GM23338 (cell line): ENCODE data around the gene CFAP58. TPM values are rescaled to one million over a fixed set of nuclear protein-coding genes. Genes with fewer than 3 reads are reported as not detected.
A peak's percentile ranks its signal among the peaks of the same experiment; 100 is the strongest.

Source experiments
- ATAC-seq: fragments of 200-7000 bp; cut with Tn5 transposase; 3 replicates; pipeline ENCODE4 v1.9.1; 2020
- DNase-seq: peaks from one replicate; pipeline ENCODE4 v3.0.0-alpha.2; 2015; ENCODE audit warnings: low spot score
- H2AFZ ChIP-seq: fragments of 200-600 bp; sonication (generic); 2 replicates; pipeline ENCODE4 v1.8.0; 2016; ENCODE audit warnings: antibody characterized with exemption, mild to moderate bottlenecking, moderate library complexity
- H3F3A ChIP-seq: fragments of 200-600 bp; sonication (generic); replicated peaks from 2 replicates; pipeline ENCODE4 v1.8.0; 2017; ENCODE audit warnings: antibody characterized with exemption, mixed run types, low read depth
- H3K27ac ChIP-seq: fragments of 200-600 bp; sonication (generic); 2 replicates; pipeline ENCODE4 v1.6.1; 2016; ENCODE audit warnings: low read depth
- H3K27me3 ChIP-seq: fragments of 200-600 bp; sonication (generic); 2 replicates; pipeline ENCODE4 v1.8.0; 2016; ENCODE audit warnings: mild to moderate bottlenecking, mixed run types, moderate library complexity; ENCODE audit not compliant: insufficient read depth
- H3K36me3 ChIP-seq: fragments of 200-600 bp; sonication (generic); 2 replicates; pipeline ENCODE4 v1.8.0; 2016; ENCODE audit warnings: mild to moderate bottlenecking; ENCODE audit not compliant: insufficient read depth
- H3K4me1 ChIP-seq: fragments of 200-600 bp; sonication (generic); 2 replicates; pipeline ENCODE4 v1.8.0; 2016; ENCODE audit warnings: mild to moderate bottlenecking, moderate library complexity; ENCODE audit not compliant: insufficient read depth
- H3K4me2 ChIP-seq: fragments of 200-600 bp; sonication (generic); 2 replicates; pipeline ENCODE4 v1.7.1; 2017; ENCODE audit warnings: mixed run types
- H3K4me3 ChIP-seq: fragments of 200-600 bp; sonication (generic); 2 replicates; pipeline ENCODE4 v1.6.1; 2016; ENCODE audit warnings: mixed run types
- H3K79me2 ChIP-seq: fragments of 200-600 bp; sonication (generic); replicated peaks from 2 replicates; pipeline ENCODE4 v1.8.0; 2017; ENCODE audit warnings: mild to moderate bottlenecking; ENCODE audit not compliant: insufficient read depth
- H3K9me2 ChIP-seq: fragments of 200-600 bp; sonication (generic); 2 replicates; pipeline ENCODE4 v1.8.0; 2017; ENCODE audit not compliant: insufficient read depth
- H4K20me1 ChIP-seq: fragments of 200-600 bp; sonication (generic); replicated peaks from 2 replicates; pipeline ENCODE4 v1.8.0; 2017; ENCODE audit warnings: mild to moderate bottlenecking; ENCODE audit not compliant: insufficient read depth
- H3K27ac Mint-ChIP-seq: 2 replicates; pipeline ENCODE4 v1.8.0; 2020; ENCODE audit warnings: inconsistent platforms, mild to moderate bottlenecking, moderate library complexity, mixed read lengths
- H3K27me3 Mint-ChIP-seq: 3 replicates; pipeline ENCODE4 v1.8.0; 2022; ENCODE audit warnings: low read depth, mild to moderate bottlenecking, moderate library complexity, mixed read lengths, inconsistent platforms; ENCODE audit not compliant: insufficient read depth, poor library complexity
- H3K36me3 Mint-ChIP-seq: 3 replicates; pipeline ENCODE4 v1.8.0; 2021; ENCODE audit warnings: low read depth, mild to moderate bottlenecking, inconsistent platforms, moderate library complexity, mixed read lengths
- H3K4me1 Mint-ChIP-seq: 3 replicates; pipeline ENCODE4 v1.8.0; 2020; ENCODE audit warnings: mild to moderate bottlenecking, inconsistent platforms, mixed read lengths
- H3K4me3 Mint-ChIP-seq: 3 replicates; pipeline ENCODE4 v1.8.0; 2021; ENCODE audit warnings: moderate library complexity, mild to moderate bottlenecking, inconsistent platforms, mixed read lengths
- H3K9me3 Mint-ChIP-seq: 3 replicates; pipeline ENCODE4 v1.8.0; 2020; ENCODE audit warnings: moderate library complexity, mild to moderate bottlenecking, inconsistent platforms, mixed read lengths
- CREB1 ChIP-seq: fragments of 250-450 bp; sonication (Bioruptor Pico); IDR thresholded peaks from 2 replicates; pipeline ENCODE4 v1.5.0; 2020; ENCODE audit warnings: low read depth, mild to moderate bottlenecking, moderate library complexity
- CTCF ChIP-seq, 2 experiments: fragments of 200-600 bp in 1 of 2; sonication (generic) in 1 of 2; conservative IDR thresholded peaks; 2 replicates each; pipeline versions ENCODE4 v1.5.1 to v1.6.1; 2016 to 2017; ENCODE audit warnings: antibody characterized with exemption in 2 of 2, low read depth in 2 of 2, mild to moderate bottlenecking in 2 of 2, moderate library complexity in 1 of 2
- EZH2phosphoT487 ChIP-seq: fragments of 200-600 bp; sonication (generic); IDR thresholded peaks from one replicate; pipeline ENCODE4 v1.8.1; 2018; ENCODE audit warnings: antibody characterized with exemption; ENCODE audit not compliant: unreplicated experiment
- JUNB ChIP-seq: IDR thresholded peaks from one replicate; pipeline ENCODE4 v1.6.1; 2016; ENCODE audit warnings: antibody characterized with exemption; ENCODE audit not compliant: unreplicated experiment
- STAT1 ChIP-seq: IDR thresholded peaks from one replicate; pipeline ENCODE4 v1.6.1; 2016; ENCODE audit warnings: antibody characterized with exemption; ENCODE audit not compliant: unreplicated experiment
- ZNF462 ChIP-seq: fragments of 250-450 bp; sonication (Bioruptor Pico); IDR thresholded peaks from 2 replicates; pipeline ENCODE4 v1.5.0; 2020; ENCODE audit warnings: mild to moderate bottlenecking, moderate library complexity
- polyA plus RNA-seq: library from polyadenylated mRNA; unstranded; fragments of >200 nt; fragmentation: Nextera tagmentation; extraction: Ambion mirVana; gene quantifications from 2 replicates; pipeline ENCODE4 v1.2.1, GENCODE V29; 2016
- total RNA-seq: library from RNA; depleted of rRNA; stranded (reverse); fragments of >200 nt; shearing (Covaris generic); gene quantifications from 2 replicates; pipeline ENCODE4 v1.2.3, GENCODE V29; 2014

CFAP58 gene
- total and polyA plus RNA-seq, 2 experiments from 2014 or later: 0.63 to 0.89 TPM

- TF ChIP-seq JUNB (no peak), ZNF462 (CRISPR knock-in tag) (no peak), EZH2phosphoT487 (no peak), CREB1 (CRISPR knock-in tag) (no peak)
These were observed 42.4 kb upstream of the CFAP58 start (continued) for GRCh38 chr10:104311184-104311720.

GRCh38 chr10:104314591-104315485 is 38.8 kb upstream of the CFAP58 start:
- Mint-ChIP-seq H3K4me3 (no peak overlapping the region), H3K27ac (no peak overlapping the region), H3K4me1 (peaks cover 31% of the 10 kb centered on the region), H3K36me3 (peaks cover 49% of the 10 kb centered on the region), H3K27me3 (peaks cover 16% of the 10 kb centered on the region), H3K9me3 (no peaks in the 10 kb centered on the region; the same call in 2 of the 3 replicates)
- H3K4me1 ChIP-seq: peaks cover 26% of the 10 kb centered on the region
- H3K27me3 ChIP-seq: no peaks in the 10 kb centered on the region
- H3K79me2 ChIP-seq: peaks cover 35% of the 10 kb centered on the region
- no peak overlapping the region for H2AFZ ChIP-seq
- H3K36me3 ChIP-seq: no peaks in the 10 kb centered on the region
- H3K4me3 ChIP-seq: no peak overlapping the region
- DNase-seq (no peak), ATAC-seq (no peak)
- no peak overlapping the region for H3K4me2 ChIP-seq
- H3F3A ChIP-seq: no peaks in the 10 kb centered on the region
- no peaks in the 10 kb centered on the region for H3K9me2 ChIP-seq
- H3K27ac ChIP-seq: no peak overlapping the region
- TF ChIP-seq CTCF (conservative IDR thresholded peaks at IDR 0.05; ENCODE audit: low read depth in 2 of 2) (peak; percentile 22 to 65), STAT1 (no peak)
- peaks cover 23% of the 10 kb centered on the region for H4K20me1 ChIP-seq
